HG02885 (cell line): ENCODE measurements around the gene YIPF7.

ENCODE experiments used
- ATAC-seq: cut with Tn5 transposase; IDR thresholded peaks from one replicate; pipeline ENCODE4 v1.9.1; 2021; ENCODE audit warnings: mild to moderate bottlenecking; ENCODE audit not compliant: unreplicated experiment, poor library complexity

YIPF7 gene

GRCh38 chr4:44651425-44651824 lies at the start of gene YIPF7:
YIPF7 (minus strand) TSS chr4:44651625; CDS start chr4:44650100, 1,525 bp downstream.
- no peak for ATAC-seq

- ATAC-seq, result no peak
Measured at GRCh38 chr4:44701037-44701436, 49.6 kb upstream of the YIPF7 start.

- ATAC-seq, result no peak
Measured at GRCh38 chr4:44700427-44700826, 49.0 kb upstream of the YIPF7 start.

GRCh38 chr4:44684648-44685047 lies 33.2 kb upstream of the YIPF7 start:
- no peak for ATAC-seq

- peak; percentile 9 for ATAC-seq
Measured at GRCh38 chr4:44679060-44679459, 27.6 kb upstream of the YIPF7 start.

- peak; percentile 96 for ATAC-seq
Measured at GRCh38 chr4:44678094-44679041, 26.9 kb upstream of the YIPF7 start, which contains the start of gene GUF1. GUF1 (plus strand) TSS chr4:44678420; CDS start chr4:44678623, 203 bp downstream.

GRCh38 chr4:44675366-44675765 lies 23.9 kb upstream of the YIPF7 start:
- no peak for ATAC-seq

- no peak for ATAC-seq
Measured at GRCh38 chr4:44674471-44674870, 23.0 kb upstream of the YIPF7 start.

- ATAC-seq, result no peak
Measured at GRCh38 chr4:44671636-44672035, 20.2 kb upstream of the YIPF7 start.

- ATAC-seq, result no peak
Measured at GRCh38 chr4:44670506-44671199, 19.2 kb upstream of the YIPF7 start.

- ATAC-seq, result no peak
Measured at GRCh38 chr4:44668526-44668925, 17.1 kb upstream of the YIPF7 start.

- ATAC-seq, result no peak
Measured at GRCh38 chr4:44663539-44664263, 12.3 kb upstream of the YIPF7 start.

- peak; percentile 65 for ATAC-seq
Measured at GRCh38 chr4:44662623-44663005, 11.2 kb upstream of the YIPF7 start.

GRCh38 chr4:44661940-44662622 lies 10.7 kb upstream of the YIPF7 start:
- peak; percentile 20 for ATAC-seq

- no peak for ATAC-seq
Measured at GRCh38 chr4:44660396-44660795, 9.0 kb upstream of the YIPF7 start.

GRCh38 chr4:44652002-44652401 lies 577 bp upstream of the YIPF7 start:
- ATAC-seq, result no peak

- ATAC-seq, result no peak
Measured at GRCh38 chr4:44646151-44646550, 5.3 kb downstream of the YIPF7 start.

- no peak for ATAC-seq
Measured at GRCh38 chr4:44638091-44638490, 13.3 kb downstream of the YIPF7 start.

- no peak for ATAC-seq
Measured at GRCh38 chr4:44632733-44633132, 18.7 kb downstream of the YIPF7 start.

GRCh38 chr4:44632089-44632488 lies 19.3 kb downstream of the YIPF7 start:
- no peak for ATAC-seq
